Hematopoietic multipotent progenitor cell treated with erythropoietin and hydrocortisone succinate and interleukin-3 and kit ligand, for 17 days (in vitro differentiated cells): Measurements from ENCODE around the gene CNTNAP2.
"Not testable (repeated sequence)": the region's sequence is repeated elsewhere in the genome, so short reads cannot be mapped to it uniquely, and the experiment has no call there.

Experiments used
- DNase-seq: peaks from one replicate; pipeline ENCODE4 v3.0.0-alpha.2; 2015; ENCODE audit warnings: low spot score

CNTNAP2 gene

DNA sequence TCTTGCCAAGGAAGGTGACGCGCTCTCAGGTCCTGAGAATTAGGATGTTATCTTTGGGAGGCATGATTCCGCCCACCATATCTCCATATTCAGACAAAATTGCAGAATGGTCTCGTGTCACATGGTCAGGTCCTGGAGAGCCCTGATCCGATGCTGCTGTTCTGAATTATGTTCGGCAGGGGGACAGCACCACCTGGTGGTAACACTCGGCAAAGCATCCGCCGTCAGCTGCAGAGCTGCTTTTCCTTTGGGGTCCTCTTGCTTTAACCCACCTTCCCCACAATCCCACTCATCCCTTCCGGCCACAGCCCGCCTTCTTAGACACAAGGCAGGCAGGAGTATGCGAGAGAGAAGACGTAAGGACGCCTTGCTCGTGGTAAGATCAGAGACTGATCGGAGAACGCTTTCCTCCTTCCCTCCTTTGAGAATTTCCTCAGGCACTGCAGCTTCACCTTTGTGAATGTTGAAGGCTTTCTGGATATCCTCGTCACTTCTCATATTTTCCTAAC lies 2146.2 kb downstream of the CNTNAP2 start:
- DNase-seq, result peak; percentile 44

DNA sequence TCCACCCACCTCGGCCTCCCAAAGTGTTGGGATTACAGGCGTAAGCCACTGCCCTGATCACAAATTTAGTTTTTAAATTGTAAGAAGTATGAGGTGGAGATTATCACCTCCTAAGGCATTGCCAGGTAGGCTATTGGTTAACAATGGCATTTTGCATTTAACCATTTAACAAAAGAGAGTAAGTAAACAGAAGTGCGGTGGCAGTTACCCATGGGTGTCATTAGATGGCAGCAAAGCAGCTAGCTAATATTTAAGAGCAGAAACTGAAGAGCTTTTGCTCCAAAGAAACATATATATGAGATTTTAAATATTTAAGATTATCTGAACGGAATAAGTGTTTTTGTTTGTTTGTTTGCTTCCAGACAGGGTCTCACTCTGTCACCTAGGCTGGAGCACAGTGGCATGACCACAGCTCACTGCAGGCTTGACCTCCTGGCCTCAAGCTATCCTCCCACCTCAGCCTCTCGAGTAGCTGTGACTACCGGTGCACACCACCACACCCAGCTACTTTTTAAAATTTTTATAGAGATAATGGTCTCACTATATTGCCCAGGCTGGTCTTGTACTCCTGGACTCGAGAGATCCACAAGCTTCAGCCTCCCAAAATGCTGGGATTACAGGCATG lies 2148.4 kb downstream of the CNTNAP2 start:
- no peak for DNase-seq

DNA sequence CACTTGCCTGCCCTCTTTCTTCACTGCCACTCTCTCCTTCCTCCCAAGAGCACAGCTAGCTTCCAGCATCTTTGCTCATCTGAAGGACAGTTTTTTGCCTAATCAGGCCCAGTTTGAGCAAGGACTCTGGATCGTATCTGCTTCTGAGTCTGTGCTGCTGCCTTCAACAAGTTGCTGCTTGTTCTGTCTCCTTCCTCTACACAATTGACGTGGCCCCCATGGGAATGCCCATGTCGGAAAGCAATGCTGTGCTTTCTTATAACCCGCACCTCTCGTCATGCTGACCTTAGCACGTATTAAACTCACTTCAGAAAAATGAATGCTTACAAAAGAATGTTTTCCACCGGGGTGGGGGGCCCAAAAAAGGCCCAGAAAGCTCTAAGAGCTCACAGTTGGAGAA lies 2149.3 kb downstream of the CNTNAP2 start:
- no peak for DNase-seq

DNA sequence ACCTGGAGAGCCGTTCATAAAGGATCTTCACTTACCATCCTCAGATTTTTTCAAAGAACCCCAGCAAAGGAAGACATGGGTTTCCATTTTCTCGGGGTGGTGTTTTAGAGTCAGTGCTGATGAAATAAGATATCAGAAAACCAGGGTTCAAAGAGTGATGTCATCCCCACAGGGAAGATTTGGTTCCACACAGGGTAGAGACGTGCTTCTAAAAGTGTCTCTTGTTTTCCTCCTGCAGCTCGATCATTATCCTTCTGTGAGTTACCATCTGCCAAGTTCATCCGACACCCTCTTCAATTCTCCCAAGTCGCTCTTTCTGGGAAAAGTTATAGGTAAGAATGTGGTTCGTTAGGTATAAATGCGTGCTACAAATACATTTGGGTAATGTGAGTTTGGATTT lies 2150.2 kb downstream of the CNTNAP2 start:
- DNase-seq, result no peak

DNA sequence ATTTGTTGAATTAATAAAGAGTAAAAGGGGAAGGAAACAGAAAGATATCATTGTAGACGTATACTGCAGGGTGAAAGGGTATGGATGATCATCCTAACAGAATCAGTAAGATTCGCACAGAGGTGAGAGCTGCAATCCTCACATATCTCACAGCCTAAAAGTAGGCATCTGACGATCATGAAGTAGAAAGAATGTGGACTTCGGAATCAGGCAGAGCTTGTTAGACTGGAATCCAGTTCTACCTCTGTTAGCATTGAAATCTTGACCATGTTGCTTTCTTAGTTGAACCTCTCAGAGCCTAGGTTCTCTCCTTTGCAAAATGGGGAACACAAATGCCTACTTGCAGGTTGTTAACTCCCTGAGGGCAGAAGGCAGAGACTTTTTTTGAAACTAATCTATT lies 2154.0 kb downstream of the CNTNAP2 start:
- DNase-seq, result no peak

DNA sequence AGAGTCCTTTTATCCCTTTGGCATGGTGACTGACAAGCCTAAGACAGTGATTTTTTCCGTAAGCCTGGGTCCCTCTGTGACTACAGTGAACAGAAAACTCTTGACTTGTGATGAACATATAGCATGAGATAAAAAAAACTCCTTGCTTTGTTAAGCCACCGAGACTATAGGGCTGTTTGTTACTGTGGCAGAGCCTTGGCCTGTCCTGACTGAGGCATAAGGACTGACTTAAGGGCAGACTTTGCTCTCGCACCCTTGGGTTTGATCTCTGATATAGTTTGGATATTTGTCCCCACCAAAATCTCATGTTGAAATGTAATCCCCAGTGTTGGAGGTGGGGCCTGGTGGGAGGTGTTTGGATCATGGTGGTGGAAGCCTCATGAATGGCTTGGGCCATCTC lies 2157.5 kb downstream of the CNTNAP2 start:
- no peak for DNase-seq

DNA sequence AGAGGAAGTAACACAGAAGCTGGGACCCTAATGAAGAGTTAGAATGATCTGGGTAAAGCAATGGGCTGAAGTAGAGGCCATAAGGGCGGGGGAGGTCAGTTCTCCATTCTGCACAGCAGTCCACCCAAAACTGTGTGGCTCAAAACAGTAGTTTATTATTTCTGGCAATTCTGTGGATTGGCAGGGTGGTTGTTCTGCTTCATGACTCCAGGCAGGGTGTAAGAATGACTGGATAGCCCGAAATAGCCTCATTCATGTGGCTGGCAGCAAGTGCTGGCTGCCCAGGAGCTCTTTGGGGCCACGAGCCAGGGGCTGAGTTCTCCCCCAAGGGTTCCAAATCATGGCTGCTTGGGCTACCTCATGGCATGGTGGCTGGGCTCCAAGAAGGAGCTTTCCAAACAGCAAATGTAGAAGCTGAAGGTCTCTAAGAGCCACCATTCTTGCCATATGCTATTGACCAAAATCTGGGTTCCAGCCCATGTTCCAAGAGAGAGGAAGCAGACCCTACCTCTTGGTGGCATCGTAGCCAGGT lies 2158.8 kb downstream of the CNTNAP2 start:
- DNase-seq, result no peak

DNA sequence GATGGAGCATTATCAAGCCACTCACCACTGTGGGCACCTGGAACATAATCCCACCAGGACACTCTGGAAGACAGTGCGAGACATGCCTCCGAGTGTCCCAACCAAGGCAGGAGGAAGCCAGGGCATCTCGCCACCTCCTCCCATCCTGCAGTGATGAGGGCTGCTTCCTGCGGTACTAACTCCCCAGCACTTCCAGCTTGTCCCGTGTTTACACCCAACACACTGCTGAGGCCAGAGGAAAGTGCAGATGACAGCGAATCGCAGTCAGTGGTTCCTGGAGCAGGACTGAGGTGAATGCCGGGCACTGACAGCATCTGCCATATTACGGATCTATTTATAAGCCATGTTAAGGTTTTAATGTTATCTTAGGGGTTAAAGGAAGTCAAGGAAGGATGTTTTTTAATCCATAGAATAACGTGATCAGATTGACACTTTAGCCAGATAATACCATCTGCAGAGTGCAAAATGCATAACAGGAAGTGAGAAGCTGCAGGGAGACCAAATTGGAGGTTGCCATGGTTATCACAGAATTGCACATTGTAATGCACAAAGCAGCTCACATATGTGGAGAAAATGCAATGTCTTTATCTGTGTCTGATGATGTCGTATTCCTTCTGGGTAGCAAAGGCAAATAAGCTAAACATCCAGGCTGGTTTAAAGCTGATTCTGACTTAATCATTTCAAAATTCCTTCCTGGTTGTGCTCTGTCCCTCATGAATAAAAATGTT lies 2159.9 kb downstream of the CNTNAP2 start:
- DNase-seq, result no peak

DNA sequence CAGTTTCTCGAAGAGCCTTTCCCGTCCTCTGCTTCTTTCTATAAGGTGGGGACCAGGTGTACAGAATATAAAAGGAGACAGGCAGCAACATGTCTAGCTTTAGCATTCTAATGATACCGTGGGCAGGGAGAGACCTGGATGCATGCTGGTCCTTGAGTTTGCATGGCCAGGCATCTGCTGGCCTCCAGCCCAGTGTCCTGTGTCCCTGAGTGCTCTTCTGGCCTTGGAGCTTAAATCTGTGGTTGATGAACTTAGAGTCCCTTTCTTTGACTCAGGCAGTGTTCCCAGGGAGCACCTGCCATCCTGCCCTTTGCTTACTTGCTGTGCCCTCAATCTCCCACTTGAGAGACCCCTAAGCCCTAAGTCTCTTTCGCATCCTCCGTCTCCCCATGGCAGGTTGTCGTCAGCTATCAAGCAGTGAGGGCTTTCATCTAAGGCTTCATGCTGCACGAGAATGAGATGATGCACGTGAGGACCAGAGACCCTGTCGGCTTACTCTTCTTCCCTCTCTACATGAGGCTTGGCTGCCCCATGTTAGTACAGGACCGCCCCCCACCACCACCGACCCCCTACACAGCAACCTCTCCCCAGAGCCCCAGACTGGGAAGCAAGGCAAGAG lies 2160.6 kb downstream of the CNTNAP2 start:
- no peak for DNase-seq

DNA sequence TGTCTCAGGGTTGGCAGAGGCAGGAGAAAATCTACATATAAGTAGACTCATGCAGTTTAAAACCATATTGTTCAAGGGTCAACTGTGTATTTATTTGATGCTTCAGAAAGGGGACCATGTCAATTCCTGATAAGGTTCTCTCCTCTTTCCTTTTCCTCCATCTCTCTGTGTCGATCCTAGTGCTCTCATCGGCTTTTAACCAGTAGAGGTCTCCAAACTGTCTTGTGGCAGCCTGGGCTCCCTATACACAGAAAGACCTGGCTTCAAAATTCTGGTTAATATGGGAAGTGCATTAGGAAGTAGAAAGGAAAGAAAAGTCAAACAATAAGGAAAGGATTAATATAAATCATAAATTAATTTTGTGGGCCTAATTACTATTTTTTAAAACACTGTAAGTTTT lies 2169.5 kb downstream of the CNTNAP2 start:
- DNase-seq, result peak; percentile 18

DNA sequence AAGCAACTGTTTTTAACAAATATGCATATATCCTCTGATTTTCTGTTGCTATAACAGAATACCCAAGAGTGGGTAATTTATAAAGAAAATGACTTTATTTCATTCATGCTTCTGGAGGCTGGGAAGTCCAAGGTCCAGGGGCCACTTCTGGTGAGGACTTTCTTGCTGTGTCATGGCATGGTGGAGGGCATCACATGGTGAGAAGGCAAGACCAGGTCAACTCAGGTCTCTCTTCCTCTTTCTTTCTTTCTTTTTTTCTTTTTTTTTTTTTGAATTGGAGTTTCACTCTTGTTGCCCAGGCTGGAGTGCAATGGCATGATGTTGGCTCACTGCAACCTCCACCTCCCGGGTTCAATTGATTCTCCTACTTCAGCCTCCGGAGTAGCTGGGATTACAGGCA lies 2170.9 kb downstream of the CNTNAP2 start:
- DNase-seq, result no peak

DNA sequence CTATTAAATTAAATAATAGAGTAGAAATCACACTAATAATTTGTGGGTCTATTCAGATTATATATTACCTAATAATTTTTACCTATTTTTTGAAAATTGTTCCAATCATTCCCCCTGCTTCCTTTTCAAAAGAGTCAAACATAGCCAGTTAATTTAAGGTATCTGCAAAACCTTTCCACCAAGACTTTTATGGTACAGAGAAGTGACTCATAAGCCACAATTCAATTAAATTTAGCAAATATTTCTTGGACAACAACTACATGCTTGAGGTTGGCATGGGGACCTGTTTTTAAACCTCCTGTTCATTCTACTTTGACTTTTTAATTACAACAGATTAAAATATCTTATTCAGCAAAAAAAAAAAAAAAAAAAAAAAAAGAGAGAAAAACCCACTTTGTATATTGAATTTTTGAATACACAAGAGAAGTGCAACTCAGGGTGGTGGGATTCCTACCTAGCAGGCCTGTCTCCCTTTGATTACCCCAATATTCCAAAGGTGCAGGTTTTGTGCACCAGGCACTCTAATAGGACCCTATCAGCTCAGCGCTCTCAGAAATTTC lies 2172.1 kb downstream of the CNTNAP2 start:
- no peak for DNase-seq

DNA sequence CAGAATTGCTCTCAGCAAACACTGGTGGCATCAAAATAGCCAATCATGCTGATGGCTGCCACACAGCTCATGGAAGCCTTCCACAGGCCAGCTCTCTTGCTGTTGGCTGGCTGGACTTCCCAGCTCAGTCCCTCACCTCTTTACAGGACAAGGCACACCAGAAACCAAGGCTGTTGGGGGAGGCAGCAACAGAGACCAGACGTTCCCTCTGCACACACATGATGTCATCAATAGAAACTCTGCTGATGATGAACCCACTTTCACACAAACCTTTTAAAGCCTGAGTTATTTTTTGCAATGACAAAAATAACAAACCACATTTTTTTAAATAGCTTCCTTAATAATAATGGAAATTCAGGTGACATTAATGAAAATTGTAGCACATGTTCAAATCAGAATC lies 2173.0 kb downstream of the CNTNAP2 start:
- DNase-seq, result no peak

DNA sequence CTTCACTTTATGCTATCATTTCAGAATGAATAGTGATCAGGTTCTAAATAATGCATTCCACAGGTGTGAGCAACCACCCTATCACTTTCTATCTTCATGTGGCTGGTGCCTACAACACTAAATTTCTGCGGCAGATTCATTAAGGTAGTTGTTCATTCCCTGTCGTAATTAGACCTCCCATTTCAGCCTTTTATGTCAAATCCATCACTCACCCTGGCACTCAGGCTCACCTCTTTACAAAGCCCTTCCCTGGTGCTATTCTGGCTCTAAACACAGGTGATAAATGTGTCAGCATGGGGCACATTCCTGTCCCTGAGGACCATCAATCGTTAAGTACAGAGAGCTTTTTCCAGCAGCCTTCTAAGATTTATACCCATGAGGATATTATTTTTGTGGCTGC lies 2173.9 kb downstream of the CNTNAP2 start:
- no peak for DNase-seq

DNA sequence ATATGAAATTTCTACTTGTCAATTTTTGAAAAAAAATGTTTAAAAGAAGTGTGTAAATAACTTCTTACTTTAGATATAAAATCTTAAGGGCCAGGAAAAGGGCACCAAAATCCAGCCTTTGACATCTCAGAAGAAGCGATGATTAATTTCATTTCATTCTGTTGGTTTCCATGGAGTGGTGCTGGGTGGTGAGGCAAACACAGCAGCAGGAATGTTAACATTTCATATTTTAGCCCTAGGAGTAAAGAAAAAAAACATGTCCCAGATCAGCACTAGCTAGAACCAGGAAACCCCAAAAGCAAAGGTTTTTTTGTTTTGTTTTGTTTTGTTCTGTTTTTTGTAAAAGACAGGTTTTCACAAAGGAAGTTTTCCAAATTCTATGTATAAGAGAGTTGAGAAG lies 2175.2 kb downstream of the CNTNAP2 start:
- DNase-seq, result no peak

DNA sequence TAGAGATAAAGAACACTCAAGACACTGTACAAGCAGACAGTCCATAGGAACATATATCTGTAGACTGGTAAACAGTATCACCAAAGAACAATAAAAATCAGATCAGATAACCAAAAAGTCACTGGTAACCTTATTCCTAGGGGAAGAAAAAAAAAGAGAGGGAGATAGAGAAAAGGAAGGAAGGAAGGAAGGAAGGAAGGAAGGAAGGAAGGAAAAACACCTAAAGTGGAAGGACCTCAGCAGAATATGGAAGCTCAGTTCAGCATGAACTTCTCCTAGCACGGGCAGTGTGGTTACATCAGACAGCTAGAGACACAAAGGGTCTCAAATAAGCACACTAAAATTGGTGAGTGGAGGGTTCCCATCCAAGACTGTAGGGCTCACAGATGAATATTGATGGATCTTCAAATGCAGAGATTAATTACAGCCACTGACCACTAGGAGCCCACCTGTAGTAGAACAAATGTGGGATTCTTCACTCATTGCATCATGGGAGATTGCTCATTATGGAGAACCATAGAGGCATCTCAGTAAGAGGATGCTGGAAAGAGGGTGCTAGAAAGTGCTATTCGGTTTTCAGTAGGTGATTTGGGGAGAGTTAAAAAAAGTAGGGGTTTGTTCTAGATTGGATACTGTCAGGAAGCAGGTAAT lies 2180.5 kb downstream of the CNTNAP2 start:
- no peak for DNase-seq

DNA sequence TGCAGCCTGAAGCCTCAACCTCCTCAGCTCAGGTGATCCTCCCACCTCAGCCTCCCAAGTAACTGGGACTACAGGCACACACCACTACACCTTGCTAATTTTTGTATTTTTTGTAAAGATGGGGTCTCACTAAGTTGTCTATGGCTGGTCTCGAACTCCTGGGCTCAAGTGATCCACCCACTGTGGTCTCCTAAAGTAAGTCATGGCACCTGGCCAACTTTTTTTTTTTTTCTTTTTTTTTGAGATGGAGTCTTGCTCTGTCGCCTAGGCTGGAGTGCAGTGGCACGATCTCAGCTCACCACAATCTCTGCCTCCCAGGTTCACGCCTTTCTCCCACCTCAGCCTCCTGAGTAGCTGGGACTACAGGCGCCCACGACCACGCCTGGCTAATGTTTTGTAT lies 2182.2 kb downstream of the CNTNAP2 start:
- DNase-seq, result not testable (repeated sequence)

DNA sequence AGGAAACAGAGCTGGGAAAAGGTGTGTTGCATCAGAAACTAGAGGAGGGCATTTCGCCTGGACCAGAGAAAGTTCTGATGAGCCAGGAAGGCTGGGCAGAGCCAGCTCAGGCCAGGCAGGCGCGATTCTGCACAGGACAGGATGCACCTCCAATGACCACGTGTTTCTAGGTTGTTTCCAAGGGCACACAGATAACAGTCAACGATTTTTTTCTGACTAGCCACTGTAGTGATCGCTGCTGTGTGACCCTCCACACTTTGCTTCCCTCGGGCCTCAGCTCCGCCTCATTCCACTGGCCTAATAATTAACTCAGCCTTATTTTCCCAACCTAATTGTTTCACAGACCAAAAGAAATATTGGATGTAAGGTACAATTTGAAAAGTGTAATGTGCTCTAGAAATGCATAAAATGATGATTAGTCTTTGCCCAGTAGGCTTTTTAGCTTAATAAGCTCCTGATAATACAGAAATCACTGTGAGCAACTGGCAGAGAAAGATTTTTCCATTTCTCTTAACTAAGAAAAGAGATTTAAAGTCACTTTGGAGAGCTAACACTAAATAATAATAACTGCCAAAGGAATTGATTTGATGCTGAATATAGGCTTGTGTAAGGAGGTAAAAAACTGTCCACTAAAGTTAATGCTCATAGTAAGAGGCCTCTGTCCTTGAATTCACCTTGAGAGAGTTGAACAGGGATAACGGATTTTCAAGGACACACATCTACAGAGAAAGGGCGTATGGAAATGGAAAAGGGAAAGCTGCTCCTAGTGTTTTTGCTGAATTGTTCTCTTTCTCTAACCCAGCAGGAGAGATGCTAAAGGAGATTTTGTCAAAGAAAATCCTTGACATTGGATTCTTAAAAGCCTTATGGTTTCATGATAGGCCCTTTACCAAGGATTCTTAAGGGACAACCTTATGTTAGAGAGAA lies 2183.0 kb downstream of the CNTNAP2 start:
- no peak for DNase-seq

DNA sequence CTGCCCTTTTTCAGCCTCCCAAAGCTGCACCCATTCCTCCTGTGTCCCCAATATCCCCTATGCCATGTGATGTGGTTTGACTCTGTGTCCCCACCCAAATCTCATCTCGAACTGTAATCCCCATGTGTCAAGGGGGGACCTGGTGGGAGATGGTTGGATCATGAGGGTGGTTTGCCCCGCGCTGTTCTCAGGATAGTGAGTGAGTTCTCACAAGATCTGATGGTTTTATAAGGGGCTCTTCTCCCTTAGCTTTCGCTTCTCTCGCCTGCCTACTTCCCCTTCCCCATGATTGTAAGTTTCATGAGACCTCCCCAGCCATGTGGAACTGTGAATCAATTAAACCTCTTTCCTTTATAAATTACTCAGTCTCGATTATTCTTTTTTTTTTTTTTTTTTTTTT lies 2185.8 kb downstream of the CNTNAP2 start:
- not testable (repeated sequence) for DNase-seq

DNA sequence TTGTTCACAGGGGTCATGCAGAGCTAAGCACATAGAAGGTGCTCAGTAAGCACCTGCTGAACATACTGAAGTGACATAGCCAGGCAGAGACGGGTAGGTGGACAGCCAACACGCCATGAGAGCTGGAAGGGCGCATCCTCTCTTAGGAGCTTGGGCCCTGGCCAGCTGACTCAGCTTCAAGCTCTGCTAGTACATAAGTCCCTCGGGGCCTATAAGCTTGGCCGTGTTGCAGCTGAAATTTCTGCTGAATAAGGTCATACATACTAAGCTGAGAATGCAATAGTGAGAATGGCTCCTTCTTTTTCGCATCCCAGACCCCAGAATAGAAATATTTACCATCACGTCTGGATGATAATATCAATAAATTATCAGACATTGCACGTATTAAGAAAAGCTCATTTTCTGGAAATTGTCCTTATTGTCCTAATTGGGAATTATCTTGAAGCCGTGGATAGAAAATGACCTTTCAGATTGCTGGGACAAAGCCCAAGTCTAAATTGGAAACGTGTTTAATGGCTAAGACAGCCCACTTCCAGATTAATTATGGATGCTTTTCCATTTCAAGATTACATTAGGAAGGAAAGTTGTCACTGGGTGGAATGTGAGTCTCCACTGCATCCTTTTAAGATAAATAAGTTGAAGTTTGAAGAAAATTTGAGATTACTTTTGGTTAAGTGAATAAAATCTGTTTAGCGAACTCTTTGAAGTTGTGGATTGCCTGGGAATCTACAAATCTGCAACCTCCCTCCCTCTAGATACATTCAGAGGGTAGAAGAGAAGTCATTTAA lies 2186.9 kb downstream of the CNTNAP2 start:
- DNase-seq, result no peak

DNA sequence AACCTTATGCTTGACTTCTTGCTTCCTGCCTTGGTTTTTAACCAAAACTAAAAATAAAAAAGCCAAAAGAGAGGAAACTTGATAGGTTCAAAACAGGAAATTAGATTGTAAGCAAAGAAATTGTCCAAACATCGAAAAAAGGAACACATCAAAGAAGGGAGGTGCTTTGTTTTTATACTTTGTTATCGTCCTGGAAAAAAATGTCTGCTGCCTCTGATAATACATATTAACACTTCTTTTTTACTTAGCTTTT lies 2187.4 kb downstream of the CNTNAP2 start:
- no peak for DNase-seq
